ENCODE results near the gene PAX8.

GRCh38 chr2:113276216-113276760 lies 2.4 kb downstream of the PAX8 start:
- TF ChIP-seq CTCF (conservative IDR thresholded peaks at IDR 0.05; ENCODE audit: low read depth, low read length) (no peak), EZH2 (IDR thresholded peaks at IDR 0.05; ENCODE audit: borderline replicate concordance, low read depth, low read length, poor library complexity, severe bottlenecking) (no peak)
